Measurements from ENCODE around the gene TRIM3.
A peak's percentile ranks its signal among the peaks of the same experiment; 100 is the strongest.

Gene TRIM3

GRCh38 chr11:6472934-6473333 lies 807 bp downstream of the TRIM3 start:
- Histone ChIP-seq H3K9ac (ENCODE audit: low read length) (no peak overlapping the region), H4K20me1 (ENCODE audit: insufficient read depth, low read length) (no peaks in the 10 kb centered on the region), H3K9me2 (ENCODE audit: low read depth, low read length) (no peaks in the 10 kb centered on the region), H3K9me3 (ENCODE audit: low read length) (no peaks in the 10 kb centered on the region), H3K4me1 (ENCODE audit: insufficient read depth, low read length, severe bottlenecking) (peaks cover 10% of the 10 kb centered on the region), H3K36me3 (ENCODE audit: insufficient read depth, low read length) (peaks cover 19% of the 10 kb centered on the region), H3K4me2 (ENCODE audit: low read length) (peak overlapping the region; percentile 93; the same call in 1 of the 2 replicates), H3K27ac (ENCODE audit: low read depth, low read length, poor library complexity, severe bottlenecking) (no peak overlapping the region), H3K79me2 (ENCODE audit: insufficient read depth, low read length) (no peaks in the 10 kb centered on the region), H3K4me3 (ENCODE audit: low read depth, low read length, poor library complexity, severe bottlenecking) (peak overlapping the region; percentile 75), H3K27me3 (ENCODE audit: insufficient read depth, low read length) (no peaks in the 10 kb centered on the region), H2AFZ (ENCODE audit: low read length) (no peak overlapping the region), H3F3A (ENCODE audit: insufficient read depth, low read length) (no peaks in the 10 kb centered on the region)
- TF ChIP-seq EZH2 (IDR thresholded peaks at IDR 0.05; ENCODE audit: borderline replicate concordance, low read length): no peak
- TF ChIP-seq, protein P1, sequence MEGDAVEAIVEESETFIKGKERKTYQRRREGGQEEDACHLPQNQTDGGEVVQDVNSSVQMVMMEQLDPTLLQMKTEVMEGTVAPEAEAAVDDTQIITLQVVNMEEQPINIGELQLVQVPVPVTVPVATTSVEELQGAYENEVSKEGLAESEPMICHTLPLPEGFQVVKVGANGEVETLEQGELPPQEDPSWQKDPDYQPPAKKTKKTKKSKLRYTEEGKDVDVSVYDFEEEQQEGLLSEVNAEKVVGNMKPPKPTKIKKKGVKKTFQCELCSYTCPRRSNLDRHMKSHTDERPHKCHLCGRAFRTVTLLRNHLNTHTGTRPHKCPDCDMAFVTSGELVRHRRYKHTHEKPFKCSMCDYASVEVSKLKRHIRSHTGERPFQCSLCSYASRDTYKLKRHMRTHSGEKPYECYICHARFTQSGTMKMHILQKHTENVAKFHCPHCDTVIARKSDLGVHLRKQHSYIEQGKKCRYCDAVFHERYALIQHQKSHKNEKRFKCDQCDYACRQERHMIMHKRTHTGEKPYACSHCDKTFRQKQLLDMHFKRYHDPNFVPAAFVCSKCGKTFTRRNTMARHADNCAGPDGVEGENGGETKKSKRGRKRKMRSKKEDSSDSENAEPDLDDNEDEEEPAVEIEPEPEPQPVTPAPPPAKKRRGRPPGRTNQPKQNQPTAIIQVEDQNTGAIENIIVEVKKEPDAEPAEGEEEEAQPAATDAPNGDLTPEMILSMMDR (IDR thresholded peaks at IDR 0.05; ENCODE audit: low read length): no peak

DNA sequence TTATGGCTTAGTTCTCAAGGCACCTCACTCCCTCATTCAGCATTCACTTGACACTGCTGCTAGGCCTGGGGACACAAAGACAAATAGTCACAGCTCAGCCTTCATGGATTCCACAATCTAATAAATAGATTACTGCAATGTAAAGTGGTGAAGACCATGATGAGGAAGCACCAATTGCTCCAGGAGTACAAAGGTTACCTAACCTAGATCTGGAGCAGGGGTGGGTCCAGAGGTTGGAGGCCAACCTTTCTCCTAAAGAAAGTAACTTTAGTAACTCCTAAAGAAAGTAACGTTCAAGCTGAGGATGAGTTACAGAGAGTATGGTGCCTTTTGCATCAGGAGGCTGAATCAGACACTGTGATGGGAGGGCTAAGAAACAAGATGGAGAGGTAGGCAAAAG lies 4.1 kb downstream of the TRIM3 start:
- Histone ChIP-seq H3K9me3 (ENCODE audit: low read length) (no peaks in the 10 kb centered on the region), H3K9me2 (ENCODE audit: low read depth, low read length) (no peaks in the 10 kb centered on the region), H3F3A (ENCODE audit: insufficient read depth, low read length) (no peaks in the 10 kb centered on the region), H3K27ac (ENCODE audit: low read depth, low read length, poor library complexity, severe bottlenecking) (no peak overlapping the region), H4K20me1 (ENCODE audit: insufficient read depth, low read length) (no peaks in the 10 kb centered on the region), H3K4me2 (ENCODE audit: low read length) (no peak overlapping the region), H3K36me3 (ENCODE audit: insufficient read depth, low read length) (no peaks in the 10 kb centered on the region), H3K4me1 (ENCODE audit: insufficient read depth, low read length, severe bottlenecking) (peaks cover 10% of the 10 kb centered on the region), H3K9ac (ENCODE audit: low read length) (no peak overlapping the region), H3K4me3 (ENCODE audit: low read depth, low read length, poor library complexity, severe bottlenecking) (no peak overlapping the region), H2AFZ (ENCODE audit: low read length) (no peak overlapping the region), H3K27me3 (ENCODE audit: insufficient read depth, low read length) (no peaks in the 10 kb centered on the region), H3K79me2 (ENCODE audit: insufficient read depth, low read length) (no peaks in the 10 kb centered on the region)
- TF ChIP-seq, protein P1 (IDR thresholded peaks at IDR 0.05; ENCODE audit: low read length): no peak

DNA sequence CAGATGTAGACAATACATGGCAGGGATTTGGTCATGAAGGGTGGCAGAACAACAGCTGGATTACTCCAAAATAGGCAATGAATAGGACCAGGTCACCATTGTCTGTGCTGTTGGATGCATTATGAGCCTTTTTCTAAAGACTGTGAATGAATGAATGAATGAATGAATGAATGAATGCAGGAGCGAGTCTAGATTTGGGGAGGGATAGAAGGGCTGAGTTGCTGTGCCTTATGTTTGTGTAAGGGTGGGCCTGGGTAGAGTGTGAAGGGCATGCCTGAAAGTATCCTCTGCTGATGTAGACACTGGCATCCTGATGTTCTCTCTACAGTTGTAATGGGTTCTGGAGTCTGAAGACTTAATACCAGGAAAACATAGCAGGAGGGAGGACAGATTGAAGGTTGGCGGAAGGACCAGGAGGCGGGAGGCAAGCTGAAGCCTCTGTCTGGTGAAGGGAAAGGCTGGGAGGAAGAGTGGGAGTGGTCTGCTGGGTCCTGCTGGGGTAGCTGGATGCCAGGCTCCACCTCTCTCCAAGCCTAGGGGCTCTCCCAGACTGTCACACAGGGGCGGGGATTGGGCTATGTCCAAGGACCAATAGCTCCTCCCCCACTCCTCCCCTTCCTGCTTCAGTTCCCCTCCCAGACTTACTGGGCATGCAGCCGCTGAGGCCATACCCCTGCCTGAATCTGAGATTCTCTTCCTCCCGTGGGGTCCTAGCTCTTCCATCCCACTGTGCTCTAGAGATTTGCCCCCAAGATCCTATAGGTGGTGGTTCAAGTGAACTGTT lies 4.8 kb downstream of the TRIM3 start:
- no peak overlapping the region for H3K27ac ChIP-seq (ENCODE audit: low read depth, low read length, poor library complexity, severe bottlenecking)
- H3K9ac ChIP-seq (ENCODE audit: low read length): no peak overlapping the region
- TF ChIP-seq, protein P1 (IDR thresholded peaks at IDR 0.05; ENCODE audit: low read length): no peak
- TF ChIP-seq EZH2 (IDR thresholded peaks at IDR 0.05; ENCODE audit: borderline replicate concordance, low read length): no peak
- H3K4me3 ChIP-seq (ENCODE audit: low read depth, low read length, poor library complexity, severe bottlenecking): no peak overlapping the region
- peaks cover 4% of the 10 kb centered on the region for H3K4me1 ChIP-seq (ENCODE audit: insufficient read depth, low read length, severe bottlenecking)
- no peak overlapping the region for H3K4me2 ChIP-seq (ENCODE audit: low read length)
- H3K27me3 ChIP-seq (ENCODE audit: insufficient read depth, low read length): no peaks in the 10 kb centered on the region
- no peaks in the 10 kb centered on the region for H4K20me1 ChIP-seq (ENCODE audit: insufficient read depth, low read length)
- no peaks in the 10 kb centered on the region for H3K79me2 ChIP-seq (ENCODE audit: insufficient read depth, low read length)
- no peaks in the 10 kb centered on the region for H3K36me3 ChIP-seq (ENCODE audit: insufficient read depth, low read length)
- H3F3A ChIP-seq (ENCODE audit: insufficient read depth, low read length): no peaks in the 10 kb centered on the region
- H2AFZ ChIP-seq (ENCODE audit: low read length): no peak overlapping the region
- no peaks in the 10 kb centered on the region for H3K9me2 ChIP-seq (ENCODE audit: low read depth, low read length)
- no peaks in the 10 kb centered on the region for H3K9me3 ChIP-seq (ENCODE audit: low read length)

Measured in OCI-LY1 (cell line).